Brain microvascular endothelial cell (primary cell): ENCODE data around the gene MACROD1.

ENCODE experiments used
- DNase-seq: peaks from one replicate; pipeline ENCODE4 v3.0.0-alpha.2; 2020
- H3K27ac ChIP-seq: fragments of 250-450 bp; sonication (Bioruptor Pico); 2 replicates; pipeline ENCODE4 v1.5.1; 2020; ENCODE audit warnings: mild to moderate bottlenecking, moderate library complexity
- H3K27me3 ChIP-seq: fragments of 250-450 bp; sonication (Bioruptor Pico); replicated peaks from 2 replicates; pipeline ENCODE4 v1.5.1; 2020; ENCODE audit warnings: mild to moderate bottlenecking
- H3K36me3 ChIP-seq: fragments of 250-450 bp; sonication (Bioruptor Pico); replicated peaks from 2 replicates; pipeline ENCODE4 v1.5.1; 2020; ENCODE audit warnings: mild to moderate bottlenecking
- H3K4me3 ChIP-seq: 2 replicates; pipeline ENCODE4 v1.5.1; 2011; ENCODE audit warnings: low read depth, mild to moderate bottlenecking, control low read depth, low read length, moderate library complexity
- in situ Hi-C: cut with HindIII; loops from 2 replicates; pipeline ENCODE4 v1.10.0; 2017; ENCODE audit warnings: low sequenced_read_pairs, low pct_ligation_motif_present
- TF ChIP-seq, protein P1 (sequence below): IDR thresholded peaks from 2 replicates; pipeline ENCODE4 v1.5.1; 2011; ENCODE audit warnings: low read depth, mild to moderate bottlenecking, moderate library complexity, low read length, control low read depth, inconsistent platforms; ENCODE audit errors: missing control alignments

Gene MACROD1

DNA sequence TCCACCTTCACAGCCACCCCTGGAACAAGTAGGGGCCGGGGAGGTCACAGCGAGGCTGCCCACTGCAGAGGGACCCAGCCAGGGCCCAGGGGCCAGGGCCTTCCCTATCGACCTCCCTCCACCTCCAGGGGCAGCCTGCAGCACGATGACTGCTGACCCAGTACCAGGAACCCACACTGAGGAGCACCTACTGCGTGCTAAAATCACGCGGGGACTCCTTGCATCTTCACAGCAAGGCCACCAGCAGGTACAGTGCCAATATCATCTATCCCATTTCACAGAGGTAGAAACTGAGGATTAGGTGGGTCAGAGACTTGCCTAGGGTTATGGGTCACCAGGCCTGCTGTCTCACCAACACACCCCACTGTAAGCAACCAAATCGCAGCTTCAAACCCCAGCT lies 14.6 kb downstream of the MACROD1 start:
- in situ Hi-C loops = loop anchor here (25.0 kb wide), 1 partner anchor 314 kb away; the partner anchor contains the start of gene MARK2
- H3K4me3 ChIP-seq = no peak overlapping the region
- no peaks in the 10 kb centered on the region for H3K36me3 ChIP-seq

DNA sequence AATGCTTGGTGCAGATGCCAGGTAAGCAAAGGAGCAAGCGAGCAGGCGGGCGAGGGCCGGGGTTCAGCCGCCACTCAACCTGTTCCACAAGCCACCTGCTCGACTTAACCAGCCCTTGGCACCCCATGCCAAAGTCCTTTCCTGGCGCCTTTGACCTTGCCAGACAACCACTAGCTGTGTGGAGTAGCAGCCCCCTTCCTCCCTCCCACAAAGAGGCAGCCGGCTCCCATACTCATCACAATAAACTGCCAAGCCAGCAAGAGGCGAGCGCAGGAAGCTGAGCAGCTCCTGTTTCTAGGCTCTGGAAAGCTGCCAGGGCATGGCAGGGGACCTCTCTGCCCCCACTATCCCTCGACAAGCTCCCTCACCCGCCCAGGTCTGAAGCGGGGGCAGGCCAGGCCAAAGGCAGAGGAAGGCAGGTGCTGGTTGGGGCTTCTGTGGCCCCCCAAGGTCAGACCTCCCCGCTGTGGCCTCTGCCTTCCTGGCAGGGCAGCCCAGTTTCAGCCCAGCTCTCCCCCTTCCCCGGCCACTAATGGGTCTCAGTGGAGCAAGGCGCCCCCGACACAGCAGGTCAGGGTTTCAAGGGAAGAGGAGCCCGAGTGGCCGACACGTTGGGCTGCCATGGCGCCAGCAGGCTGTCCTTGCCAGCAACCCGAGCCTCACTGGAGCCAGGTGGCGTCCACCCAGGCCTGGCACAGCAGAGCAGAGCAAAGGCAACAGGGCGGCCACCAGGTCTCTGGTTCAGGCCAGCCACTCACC lies 15.3 kb downstream of the MACROD1 start:
- TF ChIP-seq, protein P1, sequence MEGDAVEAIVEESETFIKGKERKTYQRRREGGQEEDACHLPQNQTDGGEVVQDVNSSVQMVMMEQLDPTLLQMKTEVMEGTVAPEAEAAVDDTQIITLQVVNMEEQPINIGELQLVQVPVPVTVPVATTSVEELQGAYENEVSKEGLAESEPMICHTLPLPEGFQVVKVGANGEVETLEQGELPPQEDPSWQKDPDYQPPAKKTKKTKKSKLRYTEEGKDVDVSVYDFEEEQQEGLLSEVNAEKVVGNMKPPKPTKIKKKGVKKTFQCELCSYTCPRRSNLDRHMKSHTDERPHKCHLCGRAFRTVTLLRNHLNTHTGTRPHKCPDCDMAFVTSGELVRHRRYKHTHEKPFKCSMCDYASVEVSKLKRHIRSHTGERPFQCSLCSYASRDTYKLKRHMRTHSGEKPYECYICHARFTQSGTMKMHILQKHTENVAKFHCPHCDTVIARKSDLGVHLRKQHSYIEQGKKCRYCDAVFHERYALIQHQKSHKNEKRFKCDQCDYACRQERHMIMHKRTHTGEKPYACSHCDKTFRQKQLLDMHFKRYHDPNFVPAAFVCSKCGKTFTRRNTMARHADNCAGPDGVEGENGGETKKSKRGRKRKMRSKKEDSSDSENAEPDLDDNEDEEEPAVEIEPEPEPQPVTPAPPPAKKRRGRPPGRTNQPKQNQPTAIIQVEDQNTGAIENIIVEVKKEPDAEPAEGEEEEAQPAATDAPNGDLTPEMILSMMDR = no peak
- no peaks in the 10 kb centered on the region for H3K27me3 ChIP-seq
- H3K4me3 ChIP-seq = no peak overlapping the region
- in situ Hi-C loops = loop anchor here (25.0 kb wide), 1 partner anchor 313 kb away; the partner anchor contains the start of gene MARK2
- H3K27ac ChIP-seq = no peak overlapping the region
- no peak for DNase-seq
- H3K36me3 ChIP-seq = no peaks in the 10 kb centered on the region

More for the DNA sequence above, 14.6 kb downstream of the MACROD1 start:
- Histone ChIP-seq H3K27ac (no peak overlapping the region), H3K27me3 (no peaks in the 10 kb centered on the region)
- DNase-seq = no peak
- TF ChIP-seq, protein P1 = no peak

DNA sequence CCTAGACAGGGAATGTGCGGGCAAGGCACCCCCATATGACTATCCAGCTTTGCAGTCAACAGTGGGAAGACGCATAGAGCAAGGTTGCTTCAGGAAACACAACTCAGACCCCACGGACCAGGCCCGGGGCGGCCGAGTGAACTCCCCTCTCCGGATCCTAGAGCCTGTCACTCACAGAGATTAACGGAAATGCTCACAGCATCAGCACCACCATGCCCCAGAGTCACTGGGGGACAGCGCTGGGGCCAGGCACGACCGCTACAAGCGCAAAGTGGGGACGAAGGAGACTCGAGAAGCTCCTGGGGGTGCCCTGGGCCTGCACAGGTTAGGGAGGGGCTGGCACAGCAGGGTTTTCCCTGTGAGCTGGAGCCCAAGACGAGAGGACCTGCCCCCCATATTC lies 15.9 kb downstream of the MACROD1 start:
- in situ Hi-C loops = loop anchor here (25.0 kb wide), 1 partner anchor 313 kb away; the partner anchor contains the start of gene MARK2
- H3K4me3 ChIP-seq = no peak overlapping the region
- DNase-seq = no peak
- H3K27ac ChIP-seq = no peak overlapping the region
- H3K36me3 ChIP-seq = no peaks in the 10 kb centered on the region
- TF ChIP-seq, protein P1 = no peak
- H3K27me3 ChIP-seq = no peaks in the 10 kb centered on the region

DNA sequence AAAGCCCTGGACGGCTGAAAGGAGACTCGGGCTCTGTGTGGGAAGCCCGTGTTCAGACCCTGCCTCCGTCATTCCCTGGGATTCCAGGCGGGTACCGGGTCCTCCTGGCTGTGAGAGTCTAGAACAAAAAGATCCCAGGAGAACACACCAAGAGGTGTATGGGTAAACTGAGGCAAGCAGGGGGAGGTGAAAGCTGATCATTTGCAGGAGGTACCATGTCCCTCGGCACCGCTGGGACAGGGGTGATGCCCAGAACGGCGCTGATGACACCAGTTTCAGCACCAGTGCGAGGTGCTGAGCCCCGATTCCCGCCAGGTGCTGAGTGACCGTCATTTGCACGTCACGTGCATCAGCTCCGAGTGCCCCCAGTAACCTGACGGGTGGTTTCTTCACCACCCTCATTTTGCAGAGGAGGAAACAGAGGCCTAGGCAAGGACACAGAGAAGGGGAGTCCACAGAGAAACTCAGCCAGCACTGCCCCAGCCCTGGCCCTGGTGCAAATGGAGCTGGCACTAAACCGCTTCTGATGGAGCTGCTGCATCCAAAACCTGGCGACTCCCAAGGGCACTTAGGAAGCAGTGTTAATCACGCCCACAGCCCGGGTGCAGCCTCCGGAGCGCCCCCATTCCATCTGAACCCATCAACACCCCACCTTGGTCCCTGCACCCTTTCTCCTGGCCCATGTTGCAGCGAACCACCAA lies 16.8 kb downstream of the MACROD1 start:
- H3K4me3 ChIP-seq = no peak overlapping the region
- no peak for DNase-seq
- no peaks in the 10 kb centered on the region for H3K27me3 ChIP-seq
- no peak overlapping the region for H3K27ac ChIP-seq
- TF ChIP-seq, protein P1 = no peak
- in situ Hi-C loops = no loop called here
- no peaks in the 10 kb centered on the region for H3K36me3 ChIP-seq

- H3K4me3 ChIP-seq = no peak overlapping the region
- TF ChIP-seq, protein P1 = peak; percentile 98
- H3K36me3 ChIP-seq = no peaks in the 10 kb centered on the region
- H3K27me3 ChIP-seq = no peaks in the 10 kb centered on the region
- peak; percentile 66 for DNase-seq
- H3K27ac ChIP-seq = no peak overlapping the region
- in situ Hi-C loops = no loop called here
Measured at GRCh38 chr11:64148226-64148916, 17.5 kb downstream of the MACROD1 start.
